Neuronal stem cell (in vitro differentiated cells): ENCODE results near the gene METTL16.
A peak's percentile ranks its signal among the peaks of the same experiment; 100 is the strongest.
"Not testable (repeated sequence)": the region's sequence is repeated elsewhere in the genome, so short reads cannot be mapped to it uniquely, and the experiment has no call there.

ENCODE experiments used
- DNase-seq: peaks from one replicate; pipeline ENCODE4 v3.0.0-alpha.2; 2013; ENCODE audit warnings: low spot score
- H2AFZ ChIP-seq: one replicate; pipeline ENCODE4 v1.6.1; 2013; ENCODE audit warnings: mild to moderate bottlenecking, low read length, inconsistent platforms
- H2AK5ac ChIP-seq: 2 replicates; pipeline ENCODE4 v1.6.1; 2013; ENCODE audit warnings: low read depth, mild to moderate bottlenecking, inconsistent platforms, low read length, moderate library complexity, mixed read lengths
- H2BK120ac ChIP-seq: 2 replicates; pipeline ENCODE4 v1.6.1; 2013; ENCODE audit warnings: low read depth, mild to moderate bottlenecking, inconsistent platforms, low read length, moderate library complexity, mixed read lengths
- H2BK12ac ChIP-seq: one replicate; pipeline ENCODE4 v1.6.1; 2013; ENCODE audit warnings: low read length, inconsistent platforms
- H2BK15ac ChIP-seq: 2 replicates; pipeline ENCODE4 v1.6.1; 2013; ENCODE audit warnings: mild to moderate bottlenecking, low read length, inconsistent platforms, mixed read lengths
- H2BK5ac ChIP-seq: one replicate; pipeline ENCODE4 v1.6.1; 2013; ENCODE audit warnings: inconsistent platforms, mild to moderate bottlenecking, low read length, moderate library complexity
- H3K14ac ChIP-seq: one replicate; pipeline ENCODE4 v1.6.1; 2013; ENCODE audit warnings: low read length, inconsistent platforms
- H3K18ac ChIP-seq: 2 replicates; pipeline ENCODE4 v1.6.1; 2013; ENCODE audit warnings: low read length, inconsistent platforms
- H3K23ac ChIP-seq: 2 replicates; pipeline ENCODE4 v1.6.1; 2013; ENCODE audit warnings: low read depth, mild to moderate bottlenecking, mixed read lengths, low read length, inconsistent platforms; ENCODE audit not compliant: poor library complexity
- H3K27ac ChIP-seq: replicated peaks from 3 replicates; pipeline ENCODE4 v1.5.1; 2013; ENCODE audit warnings: low read length, inconsistent platforms
- H3K27me3 ChIP-seq, 3 experiments: 2 replicates each; pipeline ENCODE4 v1.6.1; 2013; ENCODE audit warnings: low read length in 3 of 3, mild to moderate bottlenecking in 2 of 3, inconsistent platforms in 1 of 3, low read depth in 1 of 3, mixed read lengths in 1 of 3, moderate library complexity in 1 of 3; ENCODE audit not compliant: control insufficient read depth in 3 of 3, insufficient read depth in 3 of 3
- H3K36me3 ChIP-seq, 2 donors: replicated peaks in 1 of 2; 2 replicates each; pipeline ENCODE4 v1.6.1; 2013; ENCODE audit warnings: low read length in 2 of 2; ENCODE audit not compliant: control insufficient read depth in 2 of 2, insufficient read depth in 2 of 2
- H3K4ac ChIP-seq: 2 replicates; pipeline ENCODE4 v1.6.1; 2013; ENCODE audit warnings: inconsistent platforms, mild to moderate bottlenecking, low read length, moderate library complexity
- H3K4me1 ChIP-seq, 2 donors: 1 replicate in 1 of 2; 2 replicates in 1 of 2; pipeline ENCODE4 v1.6.1; 2013; ENCODE audit warnings: low read length in 2 of 2, low read depth in 1 of 2; ENCODE audit not compliant: control insufficient read depth in 2 of 2, insufficient read depth in 1 of 2
- H3K4me2 ChIP-seq: one replicate; pipeline ENCODE4 v1.6.1; 2013; ENCODE audit warnings: mild to moderate bottlenecking, low read length, inconsistent platforms; ENCODE audit not compliant: insufficient read depth, poor library complexity, severe bottlenecking
- H3K4me3 ChIP-seq, 2 donors: 2 replicates each; pipeline ENCODE4 v1.5.1; 2013; ENCODE audit warnings: low read length in 2 of 2, mild to moderate bottlenecking in 2 of 2, inconsistent platforms in 1 of 2, moderate library complexity in 1 of 2
- H3K79me1 ChIP-seq: one replicate; pipeline ENCODE4 v1.6.1; 2013; ENCODE audit warnings: low read depth, mild to moderate bottlenecking, inconsistent platforms, low read length, moderate library complexity
- H3K9ac ChIP-seq: one replicate; pipeline ENCODE4 v1.6.1; 2013; ENCODE audit warnings: mild to moderate bottlenecking, low read depth, low read length, inconsistent platforms; ENCODE audit not compliant: poor library complexity
- H3K9me3 ChIP-seq, 2 donors: replicated peaks in 1 of 2; 2 replicates each; pipeline versions ENCODE3 to v1.6.1; 2013; ENCODE audit warnings: low read length in 2 of 2, mild to moderate bottlenecking in 2 of 2, inconsistent platforms in 1 of 2, low read depth in 1 of 2, mixed read lengths in 1 of 2, moderate library complexity in 1 of 2; ENCODE audit not compliant: control insufficient read depth in 2 of 2, insufficient read depth in 1 of 2
- H4K8ac ChIP-seq: one replicate; pipeline ENCODE4 v1.6.1; 2013; ENCODE audit warnings: low read depth, mild to moderate bottlenecking, inconsistent platforms, low read length, moderate library complexity
- H4K91ac ChIP-seq: one replicate; pipeline ENCODE4 v1.6.1; 2013; ENCODE audit warnings: low read length, low read depth, mild to moderate bottlenecking, inconsistent platforms; ENCODE audit not compliant: poor library complexity
- WGBS, 2 donors: extraction: QIAGEN DNeasy Blood & Tissue Kit; methylation state at CpG; one replicate each; pipeline ENCODE4 v1.1.7; 2013; ENCODE audit warnings: missing lambda C conversion rate in 2 of 2, mixed read lengths in 1 of 2; ENCODE audit not compliant: insufficient read length in 2 of 2, insufficient replicate concordance in 1 of 2; ENCODE audit errors: extremely low coverage in 2 of 2; 5-methylcytosine and 5-hydroxymethylcytosine counted together

The METTL16 gene

DNA sequence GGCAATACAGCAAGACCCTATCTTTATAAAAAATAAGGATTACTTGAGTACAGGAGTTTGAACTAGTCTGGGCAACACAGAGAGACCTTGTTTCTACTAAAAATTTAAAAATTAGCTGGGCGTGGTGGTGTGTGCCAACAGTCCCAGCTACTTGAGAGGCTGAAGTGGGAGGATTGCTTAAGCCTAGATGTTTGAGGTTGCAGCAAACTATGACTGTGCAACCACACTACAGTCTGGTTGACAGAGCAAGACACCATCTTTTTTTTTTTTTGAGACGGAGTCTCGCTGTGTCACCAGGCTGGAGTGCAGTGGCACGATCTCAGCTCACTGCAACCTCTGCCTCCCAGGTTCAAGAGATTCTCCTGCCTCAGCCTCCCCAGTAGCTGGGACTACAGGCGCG is 71.7 kb downstream of the METTL16 start:
- no CpG with 5 or more reads among the region's 6 CpGs for WGBS, 2 donors
- H2BK5ac ChIP-seq, H3K27ac ChIP-seq, H3K9ac ChIP-seq, H3K18ac ChIP-seq, H3K79me1 ChIP-seq, H3K9me3 ChIP-seq, H3K27me3 ChIP-seq, H2AK5ac ChIP-seq, H3K4ac ChIP-seq, H3K4me2 ChIP-seq, H2BK12ac ChIP-seq, H3K14ac ChIP-seq, H2BK15ac ChIP-seq, H4K91ac ChIP-seq, H2AFZ ChIP-seq, H4K8ac ChIP-seq, DNase-seq, H3K4me3 ChIP-seq, H2BK120ac ChIP-seq, H3K23ac ChIP-seq: not testable (repeated sequence)
- peaks cover 9 to 12% of the 10 kb centered on the region in 2 donors for H3K4me1 ChIP-seq
- H3K36me3 ChIP-seq = peaks cover 8 to 57% of the 10 kb centered on the region in 2 donors

- Histone ChIP-seq H3K9ac (no peak overlapping the region), H3K79me1 (no peaks in the 10 kb centered on the region), H3K4me1 (peaks cover 17 to 23% of the 10 kb centered on the region in 2 donors), H3K27me3 (no peaks in the 10 kb centered on the region), H3K4me3 (no peak overlapping the region), H2AFZ (no peak overlapping the region), H2AK5ac (no peak overlapping the region), H2BK12ac (no peak overlapping the region), H4K91ac (no peak overlapping the region), H2BK15ac (no peak overlapping the region), H3K4me2 (no peak overlapping the region), H2BK120ac (no peak overlapping the region), H3K36me3 (peaks cover 8 to 53% of the 10 kb centered on the region in 2 donors), H2BK5ac (no peak overlapping the region), H3K27ac (no peak overlapping the region), H3K23ac (no peak overlapping the region), H4K8ac (no peak overlapping the region), H3K4ac (no peak overlapping the region), H3K18ac (no peak overlapping the region), H3K9me3 (peaks cover 1 to 4% of the 10 kb centered on the region in 2 donors), H3K14ac (no peak overlapping the region)
- no peak for DNase-seq
- WGBS, 2 donors = no CpG with 5 or more reads among the region's 6 CpGs
These were observed 72.9 kb downstream of the METTL16 start for GRCh38 chr17:2438823-2439222.

GRCh38 chr17:2436316-2436905 is 75.3 kb downstream of the METTL16 start:
- DNase-seq = no peak
- Histone ChIP-seq H2BK120ac (no peak overlapping the region), H3K18ac (peak overlapping the region; percentile 35), H4K91ac (no peak overlapping the region), H3K4me3 (peak overlapping the region in 1 of 2 donors; percentile 24), H3K4ac (no peak overlapping the region), H2BK15ac (no peak overlapping the region), H3K4me1 (peaks cover 25 to 31% of the 10 kb centered on the region in 2 donors), H3K27me3 (no peaks in the 10 kb centered on the region), H2BK12ac (no peak overlapping the region), H3K9me3 (peaks cover 1 to 7% of the 10 kb centered on the region in 2 donors), H3K79me1 (no peaks in the 10 kb centered on the region), H3K36me3 (peaks cover 14 to 71% of the 10 kb centered on the region in 2 donors), H2AK5ac (no peak overlapping the region), H3K4me2 (no peak overlapping the region), H3K23ac (no peak overlapping the region), H2BK5ac (no peak overlapping the region), H3K9ac (no peak overlapping the region), H3K27ac (peak overlapping the region; percentile 76), H4K8ac (no peak overlapping the region), H2AFZ (no peak overlapping the region), H3K14ac (no peak overlapping the region)
- WGBS, 2 donors = no CpG with 5 or more reads among the region's 5 CpGs

- peaks cover 0 to 3% of the 10 kb centered on the region in 2 donors for H3K9me3 ChIP-seq
- H2BK12ac ChIP-seq = no peak overlapping the region
- peak overlapping the region in 1 of 2 donors; percentile 24 for H3K4me3 ChIP-seq
- no peaks in the 10 kb centered on the region for H3K79me1 ChIP-seq
- peak overlapping the region; percentile 6 for H2AK5ac ChIP-seq
- no peak overlapping the region for H4K91ac ChIP-seq
- peak overlapping the region; percentile 60 for H2AFZ ChIP-seq
- peaks cover 12 to 70% of the 10 kb centered on the region in 2 donors for H3K36me3 ChIP-seq
- H3K23ac ChIP-seq = no peak overlapping the region
- H3K4me1 ChIP-seq = peaks cover 25 to 31% of the 10 kb centered on the region in 2 donors
- no CpG with 5 or more reads among the region's 9 CpGs for WGBS, 2 donors
- H3K27me3 ChIP-seq = no peaks in the 10 kb centered on the region
- no peak overlapping the region for H3K9ac ChIP-seq
- H3K27ac ChIP-seq = peak overlapping the region; percentile 76
- no peak overlapping the region for H2BK5ac ChIP-seq
- H3K4me2 ChIP-seq = peak overlapping the region; percentile 28
- H2BK120ac ChIP-seq = no peak overlapping the region
- H4K8ac ChIP-seq = no peak overlapping the region
- no peak overlapping the region for H3K14ac ChIP-seq
- H3K18ac ChIP-seq = peak overlapping the region; percentile 39
- H2BK15ac ChIP-seq = no peak overlapping the region
- H3K4ac ChIP-seq = no peak overlapping the region
- DNase-seq = no peak
These were observed 75.8 kb downstream of the METTL16 start for GRCh38 chr17:2435862-2436261.
